Activated CD4-positive, alpha-beta T cell treated with anti-CD3 and anti-CD28 coated beads, Interleukin-2, Interleukin-6, amounts not matched to agents 100 ng/mL and 50 ng/mL, durations not matched to agents 16 hours and 8 hours (primary cell): ENCODE results near the gene SLC44A5.

ENCODE experiments used
- DNase-seq: peaks from one replicate; pipeline ENCODE4 v3.0.0-alpha.2; 2020

SLC44A5 gene

GRCh38 chr1:75171876-75172275 is 439.0 kb downstream of the SLC44A5 start:
- DNase-seq: no peak

GRCh38 chr1:75170981-75171380 is 439.9 kb downstream of the SLC44A5 start:
- DNase-seq: no peak

- no peak for DNase-seq
Observed at GRCh38 chr1:75170011-75170410, 440.9 kb downstream of the SLC44A5 start.

GRCh38 chr1:75166821-75167220 is 444.1 kb downstream of the SLC44A5 start:
- no peak for DNase-seq

- DNase-seq: no peak
Observed at GRCh38 chr1:75165264-75165663, 445.6 kb downstream of the SLC44A5 start.

- DNase-seq: no peak
Observed at GRCh38 chr1:75159154-75159553, 451.8 kb downstream of the SLC44A5 start.
